Hepatocyte (in vitro differentiated cells): Measurements from ENCODE around the gene CHFR.

Source experiments
- EZH2 ChIP-seq: fragments of 200-600 bp; sonication (generic); IDR thresholded peaks from 2 replicates; pipeline ENCODE4 v1.6.1; 2016; ENCODE audit warnings: antibody characterized with exemption, mild to moderate bottlenecking, borderline replicate concordance
- TF ChIP-seq, protein P1 (sequence below): fragments of 200-600 bp; sonication (generic); IDR thresholded peaks from 2 replicates; pipeline ENCODE4 v1.5.1; 2016; ENCODE audit warnings: antibody characterized with exemption, mild to moderate bottlenecking; ENCODE audit not compliant: poor library complexity

DNA sequence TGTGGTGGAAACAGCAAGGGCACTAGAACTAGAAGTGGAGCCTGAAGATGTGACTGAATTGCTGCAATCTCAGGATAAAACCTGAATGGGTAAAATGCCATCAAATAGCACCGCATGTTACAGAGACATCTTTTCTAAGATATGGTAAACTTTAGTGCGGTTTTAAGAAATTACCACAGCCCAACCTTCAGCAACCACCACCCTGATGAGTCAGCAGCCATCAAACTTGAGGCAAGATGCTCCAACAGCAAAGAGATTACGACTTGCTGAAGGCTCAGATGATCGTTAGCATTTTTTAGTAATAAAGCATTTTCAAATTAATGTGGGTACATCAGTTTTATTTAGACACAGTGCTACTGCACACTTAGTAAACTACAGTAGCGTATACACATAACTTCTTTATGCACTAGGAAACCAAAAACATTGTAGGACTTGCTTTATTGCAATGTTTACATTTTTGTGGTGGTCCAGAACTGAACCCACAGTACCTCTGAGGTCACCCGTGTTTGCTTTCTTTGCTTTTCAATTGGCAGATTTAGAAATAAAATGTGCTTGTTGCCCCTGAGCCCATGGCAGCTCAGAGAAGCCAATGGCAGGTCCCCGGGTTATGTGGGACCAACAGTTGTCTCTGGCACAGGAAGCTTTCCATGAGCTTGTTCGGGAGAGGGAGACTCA, 74.6 kb downstream of the CHFR start:
- TF ChIP-seq, protein P1, sequence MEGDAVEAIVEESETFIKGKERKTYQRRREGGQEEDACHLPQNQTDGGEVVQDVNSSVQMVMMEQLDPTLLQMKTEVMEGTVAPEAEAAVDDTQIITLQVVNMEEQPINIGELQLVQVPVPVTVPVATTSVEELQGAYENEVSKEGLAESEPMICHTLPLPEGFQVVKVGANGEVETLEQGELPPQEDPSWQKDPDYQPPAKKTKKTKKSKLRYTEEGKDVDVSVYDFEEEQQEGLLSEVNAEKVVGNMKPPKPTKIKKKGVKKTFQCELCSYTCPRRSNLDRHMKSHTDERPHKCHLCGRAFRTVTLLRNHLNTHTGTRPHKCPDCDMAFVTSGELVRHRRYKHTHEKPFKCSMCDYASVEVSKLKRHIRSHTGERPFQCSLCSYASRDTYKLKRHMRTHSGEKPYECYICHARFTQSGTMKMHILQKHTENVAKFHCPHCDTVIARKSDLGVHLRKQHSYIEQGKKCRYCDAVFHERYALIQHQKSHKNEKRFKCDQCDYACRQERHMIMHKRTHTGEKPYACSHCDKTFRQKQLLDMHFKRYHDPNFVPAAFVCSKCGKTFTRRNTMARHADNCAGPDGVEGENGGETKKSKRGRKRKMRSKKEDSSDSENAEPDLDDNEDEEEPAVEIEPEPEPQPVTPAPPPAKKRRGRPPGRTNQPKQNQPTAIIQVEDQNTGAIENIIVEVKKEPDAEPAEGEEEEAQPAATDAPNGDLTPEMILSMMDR: no peak
- TF ChIP-seq EZH2: no peak
